ENCODE measurements around the gene AP1S2.
"Not testable (repeated sequence)": the region's sequence is repeated elsewhere in the genome, so short reads cannot be mapped to it uniquely, and the experiment has no call there.

The AP1S2 gene

GRCh38 chrX:15854080-15854655 is 445 bp downstream of the AP1S2 start:
- peak; percentile 4 to 47 (median 18) for DNase-seq

- DNase-seq, result no peak
These were observed 980 bp downstream of the AP1S2 start for GRCh38 chrX:15853586-15854079.

GRCh38 chrX:15849555-15849954 is 5.1 kb downstream of the AP1S2 start:
- DNase-seq, result no peak

GRCh38 chrX:15848576-15848975 is 6.0 kb downstream of the AP1S2 start:
- no peak for DNase-seq

GRCh38 chrX:15843960-15844359 is 10.7 kb downstream of the AP1S2 start:
- DNase-seq, result no peak

GRCh38 chrX:15841853-15842516 is 12.6 kb downstream of the AP1S2 start:
- DNase-seq, result no peak

GRCh38 chrX:15838017-15838416 is 16.6 kb downstream of the AP1S2 start:
- no peak for DNase-seq

GRCh38 chrX:15834827-15835595 is 19.6 kb downstream of the AP1S2 start:
- no peak for DNase-seq

GRCh38 chrX:15834053-15834452 is 20.6 kb downstream of the AP1S2 start:
- no peak for DNase-seq

- not testable (repeated sequence) for DNase-seq
These were observed 23.3 kb downstream of the AP1S2 start for GRCh38 chrX:15831347-15831746.

- DNase-seq, result no peak
These were observed 25.4 kb downstream of the AP1S2 start for GRCh38 chrX:15829217-15829616.

GRCh38 chrX:15825936-15826335 is 28.7 kb downstream of the AP1S2 start:
- no peak for DNase-seq

GRCh38 chrX:15822922-15823321 is 31.7 kb downstream of the AP1S2 start:
- DNase-seq, result no peak

- no peak for DNase-seq
These were observed 34.2 kb downstream of the AP1S2 start for GRCh38 chrX:15820106-15821073.

GRCh38 chrX:15816886-15817285 is 37.7 kb downstream of the AP1S2 start:
- no peak for DNase-seq

GRCh38 chrX:15816438-15816809 is 38.2 kb downstream of the AP1S2 start:
- no peak for DNase-seq

- no peak for DNase-seq
These were observed 38.7 kb downstream of the AP1S2 start for GRCh38 chrX:15815779-15816437.

GRCh38 chrX:15814771-15815365 is 39.7 kb downstream of the AP1S2 start:
- DNase-seq, result no peak

- DNase-seq, result no peak
These were observed 41.2 kb downstream of the AP1S2 start for GRCh38 chrX:15813416-15813815.

- no peak for DNase-seq
These were observed 42.2 kb downstream of the AP1S2 start for GRCh38 chrX:15812192-15812938.

- DNase-seq, result no peak
These were observed 46.4 kb downstream of the AP1S2 start for GRCh38 chrX:15808254-15808653.
